H1 (cell line): ENCODE results near the gene BBX. TPM values are rescaled to one million over a fixed set of nuclear protein-coding genes. Genes with fewer than 3 reads are reported as not detected.

Experiments used
- ATF2 ChIP-seq: IDR thresholded peaks from 2 replicates; pipeline ENCODE4 v1.6.1; 2012; ENCODE audit warnings: low read length, inconsistent platforms
- ATF3 ChIP-seq: IDR thresholded peaks from 2 replicates; pipeline ENCODE4 v1.6.1; 2011; ENCODE audit warnings: low read depth, mild to moderate bottlenecking, low read length; ENCODE audit not compliant: insufficient read depth
- CBX8 ChIP-seq: fragments of 300-800, 300-1000 bp; sonication (generic); IDR thresholded peaks from 2 replicates; pipeline ENCODE4 v1.7.1; 2016; ENCODE audit warnings: low read depth, low read length, borderline replicate concordance
- CTBP2 ChIP-seq: IDR thresholded peaks from 2 replicates; pipeline ENCODE4 v1.7.0; 2011; ENCODE audit warnings: borderline replicate concordance, mild to moderate bottlenecking, moderate library complexity, mixed read lengths, low read length; ENCODE audit not compliant: insufficient read depth, insufficient read length
- FOSL1 ChIP-seq: IDR thresholded peaks from 2 replicates; pipeline ENCODE4 v1.6.1; 2011; ENCODE audit warnings: mild to moderate bottlenecking, low read depth, low read length, moderate library complexity; ENCODE audit not compliant: insufficient read depth
- GTF2F1 ChIP-seq: IDR thresholded peaks from 2 replicates; pipeline ENCODE4 v1.6.1; 2012; ENCODE audit warnings: low read depth, low read length, improper control_type of control experiment, borderline replicate concordance
- HDAC2 ChIP-seq, 2 experiments: fragments of 300-600 bp in 1 of 2; sonication (generic) in 1 of 2; IDR thresholded peaks; 2 replicates each; pipeline ENCODE4 v1.6.1; 2011 to 2012; ENCODE audit warnings: low read depth in 2 of 2, low read length in 2 of 2, mild to moderate bottlenecking in 2 of 2, moderate library complexity in 2 of 2, borderline replicate concordance in 1 of 2, inconsistent platforms in 1 of 2
- JUND ChIP-seq: IDR thresholded peaks from 2 replicates; pipeline ENCODE4 v1.6.1; 2011; ENCODE audit warnings: mild to moderate bottlenecking, improper control_type of control experiment, low read length
- polyA plus RNA-seq, 7 experiments: library from polyadenylated mRNA; depleted of rRNA in 3 of 7; stranded (reverse) in 5 of 7; unstranded in 2 of 7; fragments of >200 nt in 5 of 7; fragments of 200-250 nt in 2 of 7; gene quantifications; 1 replicate in 5 of 7; 2 replicates in 1 of 7; 4 replicates in 1 of 7; pipeline versions ENCODE4 v1.2.1 to v1.2.3, GENCODE V29; 2011 to 2013; ENCODE audit warnings: missing spikeins in 2 of 7, mixed read lengths in 2 of 7
- total RNA-seq: library from RNA; stranded (reverse); fragmentation: NEBNext Ultra II Directional; extraction: Animal tissue kit (Norgen Biotek cat#: 25700); gene quantifications from 2 replicates; pipeline ENCODE4 v1.2.1, GENCODE V29; 2021

Gene BBX
- total and polyA plus RNA-seq, 2 of the 8 experiments (the other 6 are each of a cell fraction or from before 2014, with no cell fraction given) = 11.0 to 42.5 TPM

- TF ChIP-seq ATF2 (no peak), FOSL1 (no peak), ATF3 (no peak), HDAC2 (IDR thresholded peaks at IDR 0.05; ENCODE audit: borderline replicate concordance in 1 of 2, low read depth in 2 of 2, low read length in 2 of 2) (no peak), JUND (no peak), CBX8 (no peak), GTF2F1 (no peak), CTBP2 (no peak)
Measured at GRCh38 chr3:107842940-107843339, 320.2 kb downstream of the BBX start (continued).
